K562 (cell line): Measurements from ENCODE around the gene LMAN1L. TPM values are rescaled to one million over a fixed set of nuclear protein-coding genes. Genes with fewer than 3 reads are reported as not detected.
A peak's percentile ranks its signal among the peaks of the same experiment; 100 is the strongest.

Experiments used
- ETV1 ChIP-seq: fragments of 450-650 bp; conservative IDR thresholded peaks from 2 replicates; pipeline ENCODE4 v1.6.1; 2016; ENCODE audit warnings: missing genetic modification characterization, control low read depth, low read depth, missing compliant biosample characterization
- ETV6 ChIP-seq, 3 experiments: fragments of 150-350 bp in 1 of 3; sonication (generic) in 1 of 3; formaldehyde crosslinking in 1 of 3; IDR thresholded peaks; 2 replicates each; pipeline versions ENCODE4 v1.6.1 to v1.8.0; 2014 to 2022; ENCODE audit warnings: borderline replicate concordance in 2 of 3, low read depth in 2 of 3, antibody characterized with exemption in 1 of 3, low read length in 1 of 3, mild to moderate bottlenecking in 1 of 3, missing genetic modification reagents in 1 of 3
- PHB ChIP-seq: fragments of 250-450 bp; sonication (Bioruptor Pico); IDR thresholded peaks from 2 replicates; pipeline ENCODE4 v1.5.0; 2021
- SRSF3 ChIP-seq: fragments of 200-400 bp; formaldehyde crosslinking; IDR thresholded peaks from 2 replicates; pipeline ENCODE4 v1.6.1; 2016; ENCODE audit warnings: mild to moderate bottlenecking, low read length, moderate library complexity; ENCODE audit not compliant: insufficient read depth
- YY1 ChIP-seq, 3 experiments: IDR thresholded peaks; 2 replicates each; pipeline ENCODE4 v1.6.1; 2011; ENCODE audit warnings: low read length in 2 of 3, mild to moderate bottlenecking in 2 of 3, moderate library complexity in 2 of 3, borderline replicate concordance in 1 of 3, control low read depth in 1 of 3, low read depth in 1 of 3; ENCODE audit not compliant: insufficient read depth in 3 of 3, insufficient replicate concordance in 2 of 3, control insufficient read depth in 1 of 3, insufficient read length in 1 of 3; ENCODE audit errors: extremely low read depth in 1 of 3
- polyA plus RNA-seq, 8 experiments: library from polyadenylated mRNA; depleted of rRNA in 4 of 8; stranded (reverse) in 5 of 8; unstranded in 3 of 8; fragments of >200 nt; fragmentation: Nextera tagmentation in 2 of 8; fragmentation: Illumina TruSeq in 1 of 8; extraction: Ambion mirVana in 2 of 8; extraction: Trizol in 1 of 8; gene quantifications; 2 replicates each; pipeline versions ENCODE4 v1.2.1 to v1.2.3, GENCODE V29; 2011 to 2014; ENCODE audit warnings: inconsistent platforms in 1 of 8, missing spikeins in 1 of 8
- total RNA-seq, 7 experiments: library from RNA; depleted of rRNA in 6 of 7; stranded (reverse); fragments of >200 nt in 6 of 7; fragmentation: Illumina TruSeq in 2 of 7; extraction: Trizol in 2 of 7; gene quantifications; 2 replicates each; pipeline versions ENCODE4 v1.2.1 to v1.2.3, GENCODE V29; 2011 to 2021; ENCODE audit warnings: low replicate concordance in 1 of 7
- TF ChIP-seq, protein P1 (sequence below), 3 experiments: fragments of 200-800 bp in 1 of 3; sonication (Bioruptor generic) in 1 of 3; sonication (generic) in 1 of 3; formaldehyde crosslinking in 1 of 3; IDR thresholded peaks; 2 replicates each; pipeline versions ENCODE4 v1.6.1 to v1.8.0; 2016 to 2022; ENCODE audit warnings: mild to moderate bottlenecking in 2 of 3, missing compliant biosample characterization in 2 of 3, missing genetic modification characterization in 2 of 3, missing genetic modification reagents in 1 of 3

LMAN1L gene
- total and polyA plus RNA-seq, 9 of the 15 experiments (the other 6 are each of a cell fraction or from before 2014, with no cell fraction given): not detected

GRCh38 chr15:74816624-74817369 lies 4.2 kb downstream of the LMAN1L start (continued):
- no peak for TF ChIP-seq SRSF3
- TF ChIP-seq ETV1: no peak
- peak in 2 of 3 experiments; percentile 20 to 63 for TF ChIP-seq YY1 (IDR thresholded peaks at IDR 0.05; ENCODE audit: borderline replicate concordance in 1 of 3, control insufficient read depth in 1 of 3, extremely low read depth in 1 of 3, insufficient read depth in 3 of 3, insufficient read length in 1 of 3, insufficient replicate concordance in 2 of 3, low read depth in 1 of 3, low read length in 2 of 3)
- TF ChIP-seq, protein P1, sequence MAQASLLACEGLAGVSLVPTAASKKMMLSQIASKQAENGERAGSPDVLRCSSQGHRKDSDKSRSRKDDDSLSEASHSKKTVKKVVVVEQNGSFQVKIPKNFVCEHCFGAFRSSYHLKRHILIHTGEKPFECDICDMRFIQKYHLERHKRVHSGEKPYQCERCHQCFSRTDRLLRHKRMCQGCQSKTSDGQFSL (CRISPR knock-in tag; IDR thresholded peaks at IDR 0.05): peak; percentile 88
- TF ChIP-seq, protein P1 (tag; IDR thresholded peaks at IDR 0.05): 0 out of 4 replicates have a peak, but pooled peaks of 1 of the 2 experiments have one; percentile 22
- no peak for TF ChIP-seq PHB (CRISPR knock-in tag)
- no peak for TF ChIP-seq ETV6 (IDR thresholded peaks at IDR 0.05; ENCODE audit: borderline replicate concordance in 1 of 2, low read depth in 2 of 2, low read length in 1 of 2)
- no peak for TF ChIP-seq ETV6 (CRISPR knock-in tag; IDR thresholded peaks at IDR 0.05; ENCODE audit: borderline replicate concordance)
- TF ChIP-seq, all 486 proteins: peak for 3
